B cell (primary cell): ENCODE results near the gene PTPRN2. TPM values are rescaled to one million over a fixed set of nuclear protein-coding genes. Genes with fewer than 3 reads are reported as not detected.

Source experiments
- ATAC-seq: fragments of 200-7000 bp; cut with Tn5 transposase; one replicate; pipeline ENCODE4 v1.10.0; 2021; ENCODE audit warnings: low read depth, mild to moderate bottlenecking, moderate number of reproducible peaks, moderate library complexity
- CTCF ChIA-PET: fragments of 350-600 bp; sonication (Branson Sonifier 250); formaldehyde crosslinking; loops from one replicate; lab custom pipeline; 2021; ENCODE audit warnings: antibody characterized with exemption, inconsistent platforms; lab: Charles Lee
- POLR2A ChIA-PET: fragments of 350-600 bp; sonication (Branson Sonifier 250); formaldehyde crosslinking; loops from one replicate; lab custom pipeline; 2021; ENCODE audit warnings: antibody characterized with exemption; lab: Charles Lee
- DNase-seq: peaks from one replicate; pipeline ENCODE4 v3.0.0; 2013
- H2AFZ ChIP-seq: 2 replicates; pipeline ENCODE4 v1.6.1; 2012; ENCODE audit warnings: mild to moderate bottlenecking, low read depth, low read length; ENCODE audit not compliant: insufficient read depth, poor library complexity, severe bottlenecking
- H3K27ac ChIP-seq, 2 donors: 1 replicate in 1 of 2; 2 replicates in 1 of 2; pipeline ENCODE4 v1.5.1; 2012 to 2013; ENCODE audit warnings: low read length in 2 of 2, mild to moderate bottlenecking in 2 of 2, moderate library complexity in 1 of 2
- H3K27me3 ChIP-seq, 4 experiments: fragments of 200-600 bp in 1 of 4; sonication (generic) in 1 of 4; replicated peaks in 1 of 4; 1 replicate in 2 of 4; 2 replicates in 2 of 4; pipeline versions ENCODE4 v1.6.1 to v1.7.0; 2013 to 2016; ENCODE audit warnings: low read length in 3 of 4, mild to moderate bottlenecking in 2 of 4, mixed read lengths in 1 of 4, moderate library complexity in 1 of 4; ENCODE audit not compliant: insufficient read depth in 4 of 4, control insufficient read depth in 3 of 4; ENCODE audit errors: control extremely low read depth in 1 of 4
- H3K36me3 ChIP-seq, 2 experiments: replicated peaks in 1 of 2; 1 replicate in 1 of 2; 2 replicates in 1 of 2; pipeline versions ENCODE4 v1.6.1 to v1.7.1; 2013; ENCODE audit warnings: low read length in 1 of 2; ENCODE audit not compliant: insufficient read depth in 2 of 2, control insufficient read depth in 1 of 2; ENCODE audit errors: control extremely low read depth in 1 of 2, extremely low read depth in 1 of 2
- H3K4me1 ChIP-seq, 2 donors: fragments of 200-600 bp in 1 of 2; sonication (generic) in 1 of 2; 1 replicate in 1 of 2; 2 replicates in 1 of 2; pipeline versions ENCODE4 v1.5.1 to v1.6.1; 2013 to 2017; ENCODE audit warnings: low read length in 2 of 2; ENCODE audit not compliant: control insufficient read depth in 2 of 2, insufficient read depth in 2 of 2
- H3K4me2 ChIP-seq: replicated peaks from 2 replicates; pipeline ENCODE3; 2012; ENCODE audit warnings: mild to moderate bottlenecking, low read depth, low read length; ENCODE audit not compliant: poor library complexity, severe bottlenecking
- H3K4me3 ChIP-seq, 5 experiments: fragments of 200-600 bp in 1 of 5; sonication (generic) in 1 of 5; 1 replicate in 3 of 5; 2 replicates in 2 of 5; pipeline versions ENCODE4 v1.5.1 to v1.7.0; 2011 to 2016; ENCODE audit warnings: low read length in 4 of 5, mild to moderate bottlenecking in 4 of 5, low read depth in 2 of 5, control low read depth in 1 of 5, moderate library complexity in 1 of 5; ENCODE audit not compliant: insufficient read depth in 1 of 5; ENCODE audit errors: control extremely low read depth in 1 of 5, extremely low read depth in 1 of 5
- H3K79me2 ChIP-seq: fragments of 200-600 bp; sonication (generic); one replicate; pipeline ENCODE4 v1.6.0; 2016; ENCODE audit warnings: low read length; ENCODE audit not compliant: control insufficient read depth, insufficient read depth
- H3K9ac ChIP-seq: fragments of 200-600 bp; sonication (generic); 2 replicates; pipeline ENCODE4 v1.6.1; 2017; ENCODE audit warnings: mild to moderate bottlenecking, low read length, moderate library complexity
- H3K9me3 ChIP-seq, 3 donors: one replicate each; pipeline versions ENCODE4 v1.6.1 to v1.7.1; 2013; ENCODE audit warnings: low read length in 2 of 3; ENCODE audit not compliant: control insufficient read depth in 2 of 3, insufficient read depth in 1 of 3; ENCODE audit errors: control extremely low read depth in 1 of 3
- H4K20me1 ChIP-seq: 2 replicates; pipeline ENCODE4 v1.6.0; 2012; ENCODE audit warnings: mild to moderate bottlenecking, low read length; ENCODE audit not compliant: insufficient read depth, control insufficient read depth, poor library complexity, severe bottlenecking
- H3K27ac Mint-ChIP-seq: one replicate; pipeline ENCODE4 v1.8.0; 2021; ENCODE audit warnings: mixed read lengths
- H3K27me3 Mint-ChIP-seq: one replicate; pipeline ENCODE4 v1.8.0; 2021; ENCODE audit warnings: mixed read lengths
- H3K4me1 Mint-ChIP-seq: one replicate; pipeline ENCODE4 v1.8.0; 2021; ENCODE audit warnings: mixed read lengths
- H3K4me3 Mint-ChIP-seq: one replicate; pipeline ENCODE4 v1.8.0; 2021; ENCODE audit warnings: mixed read lengths
- H3K9me3 Mint-ChIP-seq: one replicate; pipeline ENCODE4 v1.8.0; 2022; ENCODE audit warnings: mixed read lengths; ENCODE audit not compliant: insufficient read depth
- EZH2 ChIP-seq: IDR thresholded peaks from 2 replicates; pipeline ENCODE4 v1.6.1; 2012; ENCODE audit warnings: borderline replicate concordance, low read depth, mild to moderate bottlenecking, moderate library complexity, low read length; ENCODE audit not compliant: insufficient read depth, poor library complexity, severe bottlenecking
- WGBS: methylation state at CpG from one replicate; pipeline ENCODE4 v1.1.5; 2013; ENCODE audit warnings: missing lambda C conversion rate; ENCODE audit not compliant: insufficient coverage; 5-methylcytosine and 5-hydroxymethylcytosine counted together
- intact Hi-C: fragments of 100-400 bp; cut with micrococcal nuclease; formaldehyde crosslinking; loops from one replicate; pipeline ENCODE4 v1.10.0; 2022
- polyA plus RNA-seq: library from polyadenylated mRNA; depleted of rRNA; stranded (reverse); fragments of >200 nt; gene quantifications from 2 replicates; pipeline ENCODE4 v1.2.3, GENCODE V29; 2012
- total RNA-seq, 2 donors: library from RNA; stranded (reverse); fragments of 120-200 nt in 1 of 2; gene quantifications; 1 replicate in 1 of 2; 2 replicates in 1 of 2; pipeline versions ENCODE4 v1.2.3 to v1.2.4, GENCODE V29; 2013 to 2022
- TF ChIP-seq, protein P1 (sequence below): fragments of 200-600 bp; IDR thresholded peaks from one replicate; pipeline ENCODE4 v1.8.0; 2022; ENCODE audit warnings: antibody characterized with exemption, mild to moderate bottlenecking

PTPRN2 gene
- total and polyA plus RNA-seq, 2 donors (not counting 1 experiment from before 2014, with no cell fraction given) = 2.0 to 5.0 TPM

DNA sequence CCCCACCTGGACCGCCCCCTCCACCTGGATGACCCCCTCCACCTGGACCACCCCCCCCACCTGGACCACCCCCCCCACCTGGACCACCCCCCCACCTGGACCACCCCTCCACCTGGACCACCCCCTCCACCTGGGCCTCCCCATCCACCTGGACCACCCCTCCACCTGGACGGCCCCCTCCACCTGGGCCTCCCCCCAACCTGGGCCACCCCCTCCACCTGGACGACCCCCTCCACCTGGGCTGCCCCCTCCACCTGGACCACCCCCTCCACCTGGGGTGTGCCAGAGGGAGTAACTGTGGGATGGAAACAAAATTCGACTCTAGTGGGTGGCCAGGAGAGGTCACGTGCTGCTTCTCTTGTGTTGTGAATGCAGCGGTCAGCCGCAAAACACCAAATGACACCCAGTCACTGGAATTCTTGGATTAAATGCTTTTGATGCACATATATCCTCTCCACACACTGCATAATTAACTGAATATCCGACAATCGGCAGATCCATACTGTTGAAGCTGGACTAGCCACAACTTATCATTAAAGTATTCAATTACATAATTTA is 316.7 kb downstream of the PTPRN2 start:
- Mint-ChIP-seq H3K9me3 (no peaks in the 10 kb centered on the region), H3K27ac (no peak overlapping the region), H3K4me1 (no peaks in the 10 kb centered on the region), H3K27me3 (no peaks in the 10 kb centered on the region), H3K4me3 (no peak overlapping the region)
- TF ChIP-seq, protein P1, sequence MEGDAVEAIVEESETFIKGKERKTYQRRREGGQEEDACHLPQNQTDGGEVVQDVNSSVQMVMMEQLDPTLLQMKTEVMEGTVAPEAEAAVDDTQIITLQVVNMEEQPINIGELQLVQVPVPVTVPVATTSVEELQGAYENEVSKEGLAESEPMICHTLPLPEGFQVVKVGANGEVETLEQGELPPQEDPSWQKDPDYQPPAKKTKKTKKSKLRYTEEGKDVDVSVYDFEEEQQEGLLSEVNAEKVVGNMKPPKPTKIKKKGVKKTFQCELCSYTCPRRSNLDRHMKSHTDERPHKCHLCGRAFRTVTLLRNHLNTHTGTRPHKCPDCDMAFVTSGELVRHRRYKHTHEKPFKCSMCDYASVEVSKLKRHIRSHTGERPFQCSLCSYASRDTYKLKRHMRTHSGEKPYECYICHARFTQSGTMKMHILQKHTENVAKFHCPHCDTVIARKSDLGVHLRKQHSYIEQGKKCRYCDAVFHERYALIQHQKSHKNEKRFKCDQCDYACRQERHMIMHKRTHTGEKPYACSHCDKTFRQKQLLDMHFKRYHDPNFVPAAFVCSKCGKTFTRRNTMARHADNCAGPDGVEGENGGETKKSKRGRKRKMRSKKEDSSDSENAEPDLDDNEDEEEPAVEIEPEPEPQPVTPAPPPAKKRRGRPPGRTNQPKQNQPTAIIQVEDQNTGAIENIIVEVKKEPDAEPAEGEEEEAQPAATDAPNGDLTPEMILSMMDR = no peak
- no peak for TF ChIP-seq EZH2
- POLR2A ChIA-PET = no interaction called here
- H3K4me2 ChIP-seq = no peak overlapping the region
- CTCF ChIA-PET = no interaction called here
- H3K9me3 ChIP-seq = peaks cover 0 to 23% (median 0%) of the 10 kb centered on the region in 3 donors
- no peak overlapping the region for H2AFZ ChIP-seq
- no peak overlapping the region for H3K4me3 ChIP-seq
- H3K4me1 ChIP-seq = no peaks in the 10 kb centered on the region
- no peak overlapping the region for H3K27ac ChIP-seq
- intact Hi-C loops = no loop called here
- WGBS = 92% methylated on average over 3 of the region's 9 CpGs
- H3K27me3 ChIP-seq = no peaks in the 10 kb centered on the region
- DNase-seq = no peak
- no peaks in the 10 kb centered on the region for H3K36me3 ChIP-seq
- H3K9ac ChIP-seq = no peak overlapping the region
- no peak for ATAC-seq
- no peaks in the 10 kb centered on the region for H3K79me2 ChIP-seq
- no peaks in the 10 kb centered on the region for H4K20me1 ChIP-seq

DNA sequence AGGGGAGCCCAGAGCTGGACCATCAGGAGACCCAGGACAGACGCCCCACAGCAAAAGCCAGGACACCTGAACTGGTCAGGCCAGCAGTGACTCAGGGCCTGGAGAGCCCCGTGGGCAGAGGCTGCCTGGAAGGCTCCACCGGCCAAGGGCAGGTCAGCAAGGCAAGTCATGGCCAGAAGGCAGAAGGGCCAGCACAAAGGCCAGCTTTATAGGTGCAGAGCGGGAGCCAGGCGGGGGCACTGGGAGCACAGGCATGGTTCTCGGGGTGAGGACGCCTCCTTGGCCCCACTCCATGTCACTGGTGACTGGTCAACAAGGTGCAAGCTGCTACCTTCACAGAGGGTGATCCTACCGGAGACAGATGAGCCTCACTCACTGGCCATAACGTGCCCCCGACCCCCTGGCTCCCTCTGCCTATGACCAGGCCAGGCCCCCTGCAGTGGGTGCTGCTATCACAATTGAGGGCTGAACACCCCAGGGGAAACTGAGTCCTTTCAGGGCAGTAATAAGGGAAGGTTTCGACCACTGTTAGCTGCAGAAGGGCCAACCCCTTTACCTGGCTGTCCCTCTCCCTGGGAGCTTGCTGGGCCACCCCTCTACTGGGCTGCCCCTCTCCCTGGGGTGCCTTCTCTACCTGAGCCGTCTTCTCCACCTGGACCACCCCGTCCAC is 317.4 kb downstream of the PTPRN2 start:
- H3K27me3 Mint-ChIP-seq = no peaks in the 10 kb centered on the region
- no peaks in the 10 kb centered on the region for H4K20me1 ChIP-seq
- no peaks in the 10 kb centered on the region for H3K4me1 Mint-ChIP-seq
- no peak overlapping the region for H2AFZ ChIP-seq
- H3K4me3 ChIP-seq = no peak overlapping the region
- H3K9me3 Mint-ChIP-seq = no peaks in the 10 kb centered on the region
- H3K9me3 ChIP-seq = peaks cover 0 to 24% (median 0%) of the 10 kb centered on the region in 3 donors
- no peaks in the 10 kb centered on the region for H3K27me3 ChIP-seq
- no peaks in the 10 kb centered on the region for H3K36me3 ChIP-seq
- H3K27ac Mint-ChIP-seq = no peak overlapping the region
- 93% methylated on average over 11 of the region's 13 CpGs for WGBS
- ChIA-PET CTCF (no interaction called here), POLR2A (no interaction called here)
- H3K4me3 Mint-ChIP-seq = no peak overlapping the region
- no peaks in the 10 kb centered on the region for H3K79me2 ChIP-seq
- no peak overlapping the region for H3K9ac ChIP-seq
- intact Hi-C loops = no loop called here
- ATAC-seq (no peak), DNase-seq (no peak)
- TF ChIP-seq EZH2 = no peak
- TF ChIP-seq, protein P1 = no peak
- H3K4me1 ChIP-seq = no peaks in the 10 kb centered on the region
- no peak overlapping the region for H3K27ac ChIP-seq
- no peak overlapping the region for H3K4me2 ChIP-seq
